ENCODE data around the gene VGF.
"Not testable (repeated sequence)": the region's sequence is repeated elsewhere in the genome, so short reads cannot be mapped to it uniquely, and the experiment has no call there.

VGF gene

DNA sequence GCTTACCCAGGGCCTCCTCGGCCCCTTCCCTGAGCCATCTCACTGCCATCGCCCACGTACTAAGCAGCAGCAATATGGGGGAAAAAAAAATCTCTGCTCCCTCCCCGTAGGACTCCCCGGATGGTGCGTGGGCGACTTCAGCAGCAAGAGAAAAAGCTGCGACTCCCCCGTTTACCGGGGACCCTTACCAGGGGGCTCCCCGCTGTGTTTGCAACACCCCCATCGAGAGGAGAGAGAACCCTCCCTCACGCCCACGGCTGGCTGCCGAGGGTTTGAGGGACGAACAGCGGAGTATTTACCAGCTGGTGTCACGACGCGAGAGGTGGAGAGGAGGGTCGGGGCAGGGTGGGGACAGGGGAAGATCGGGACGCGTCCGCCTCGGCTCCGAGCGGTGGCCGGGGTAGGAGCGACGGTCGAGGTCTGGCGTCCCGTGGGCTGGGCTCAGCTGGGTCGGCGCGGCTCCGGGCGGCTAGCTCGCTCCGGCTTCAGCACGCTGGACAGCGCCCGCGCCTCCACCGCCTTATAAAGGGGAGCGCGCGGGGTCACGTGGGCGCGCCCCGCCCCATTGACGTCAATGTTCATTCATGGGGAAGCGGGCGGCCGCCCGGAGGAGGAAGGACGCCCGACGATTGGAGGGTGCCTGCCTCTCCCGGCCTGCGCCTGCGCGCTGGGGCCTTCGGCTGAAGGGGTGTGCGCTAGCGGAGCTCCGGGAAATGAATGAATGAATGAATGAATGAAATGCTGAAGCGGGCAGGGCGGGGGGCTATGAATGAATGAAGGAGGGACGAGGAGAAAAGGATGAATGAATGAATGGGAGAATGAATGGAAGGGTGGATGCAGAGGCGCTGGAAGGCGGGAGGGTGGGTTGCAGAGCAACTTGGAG, at the start of gene VGF:
VGF (minus strand) TSS at position 495 of the 883 bp plus-strand sequence. CDS start 726 bp downstream, outside the sequence.
- DNase-seq (ENCODE audit: low spot score): peak; percentile 98

DNA sequence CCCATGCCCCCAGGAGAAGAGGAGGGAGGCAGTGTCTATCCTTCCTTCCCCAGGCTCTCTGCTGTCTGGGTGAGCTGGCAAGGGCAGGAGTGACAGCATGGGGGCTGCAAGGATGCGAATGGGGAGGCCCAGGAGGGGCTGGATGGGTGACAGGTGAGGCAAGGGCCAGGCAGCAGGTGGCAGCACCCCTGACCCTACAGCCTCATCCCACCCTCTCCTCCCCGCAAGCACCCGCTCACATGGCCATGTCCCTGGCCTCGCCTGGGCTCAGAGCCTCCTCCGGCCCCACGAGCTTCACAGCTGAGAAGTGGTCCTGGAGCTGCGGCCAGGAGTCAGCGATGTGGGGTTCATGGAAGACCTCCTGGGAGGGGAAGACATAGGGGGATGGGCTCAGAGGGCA, 46.6 kb upstream of the VGF start:
- no peak for DNase-seq (ENCODE audit: low spot score)

DNA sequence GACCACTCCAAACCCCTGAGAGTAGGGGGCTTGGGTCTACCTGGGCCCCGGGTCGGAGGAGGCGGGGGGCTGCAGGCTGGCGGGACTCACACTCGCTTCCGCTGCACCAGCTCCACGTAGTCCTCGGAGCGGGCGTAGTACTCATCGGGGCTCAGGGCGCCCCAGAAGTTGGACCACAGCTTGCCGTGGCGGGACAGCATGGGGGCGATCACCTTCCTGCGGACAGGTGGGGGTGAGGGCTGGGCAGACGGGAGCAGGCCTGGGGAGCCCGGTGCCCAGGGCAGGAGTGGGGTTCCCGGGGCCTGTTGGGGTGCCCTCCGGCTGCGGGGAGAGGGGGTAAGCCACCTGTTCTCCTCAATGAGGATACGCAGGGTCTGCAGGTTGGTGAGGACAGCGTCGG, 46.1 kb upstream of the VGF start:
- no peak for DNase-seq (ENCODE audit: low spot score)

DNA sequence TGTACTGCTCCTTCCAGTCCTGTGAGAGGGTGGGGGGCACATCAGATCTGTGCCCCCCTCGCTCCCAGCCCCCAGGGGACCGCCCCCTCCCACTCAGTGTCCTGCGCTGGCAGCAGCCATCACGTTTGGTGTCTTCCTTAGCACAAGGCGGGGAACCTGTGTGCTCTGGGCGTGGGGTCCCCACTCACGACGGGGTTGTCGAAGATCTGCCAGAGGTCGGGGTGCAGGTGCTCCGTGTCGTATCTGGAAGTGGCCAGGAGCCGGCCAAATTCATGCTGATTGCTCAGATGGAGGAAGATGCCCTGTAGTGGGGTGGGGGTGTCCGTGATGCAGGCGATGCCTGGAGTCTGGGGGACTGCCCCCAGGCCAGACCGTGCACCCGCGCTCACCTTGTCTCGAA, 44.8 kb upstream of the VGF start:
- no peak for DNase-seq (ENCODE audit: low spot score)

DNA sequence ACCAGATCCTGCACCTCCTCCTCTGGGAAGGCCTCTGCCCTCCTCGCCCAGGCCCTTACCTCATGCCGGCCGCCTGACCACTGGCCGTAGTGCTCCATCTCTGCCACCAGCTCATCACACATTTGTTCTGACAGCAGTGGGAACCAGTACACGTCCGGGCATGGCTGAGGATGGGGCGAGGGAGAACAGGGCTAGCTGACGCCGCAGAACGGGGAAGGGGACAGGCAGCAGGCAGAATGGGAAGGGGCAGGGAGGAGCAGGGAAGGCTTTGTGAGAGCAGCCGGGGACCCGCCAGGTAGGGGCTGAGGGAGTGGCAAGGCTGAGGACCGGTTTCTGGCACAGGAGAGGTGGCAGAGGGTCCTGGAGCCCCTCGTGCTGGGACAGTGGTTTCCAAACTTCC, 43.4 kb upstream of the VGF start:
- DNase-seq (ENCODE audit: low spot score): no peak

DNA sequence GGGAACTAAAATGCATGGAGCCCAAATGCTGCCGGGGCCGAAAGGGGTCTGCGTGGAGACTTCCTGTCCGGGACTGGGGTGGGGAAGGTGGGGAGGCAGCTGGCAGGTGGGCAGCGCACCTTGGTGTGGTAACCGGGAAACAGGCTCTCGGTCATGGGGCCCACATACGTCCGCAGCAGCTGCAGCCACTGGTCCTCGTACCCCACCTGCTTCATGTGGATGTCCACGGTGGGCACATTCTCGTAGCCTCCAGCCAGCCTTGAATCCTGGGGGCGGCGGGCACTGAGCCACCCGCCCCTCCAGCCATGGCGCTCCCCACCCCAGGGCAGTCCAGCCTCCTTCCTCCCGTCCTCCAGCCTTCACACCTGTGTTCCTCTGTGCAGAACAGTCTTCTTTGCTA, 42.1 kb upstream of the VGF start:
- DNase-seq (ENCODE audit: low spot score): no peak

DNA sequence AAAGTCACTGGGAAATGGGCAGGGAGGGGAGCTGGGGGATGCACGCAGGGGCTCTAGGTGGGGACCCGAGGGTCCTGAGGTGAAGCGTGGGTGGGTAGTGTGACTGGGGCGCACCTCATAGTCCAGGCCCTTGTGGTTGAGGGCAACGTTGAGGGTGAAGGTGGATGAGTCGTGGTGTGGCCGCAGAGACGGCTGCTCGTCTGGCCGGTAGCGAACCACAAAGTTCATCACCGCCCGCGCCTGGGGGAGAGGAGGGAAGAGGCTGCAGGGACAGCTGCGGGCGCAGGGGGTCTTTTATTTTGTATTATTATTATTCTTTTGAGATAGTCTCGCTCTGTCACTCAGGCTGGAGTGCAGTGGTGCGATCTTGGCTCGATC, 41.3 kb upstream of the VGF start:
- no peak for DNase-seq (ENCODE audit: low spot score)

DNA sequence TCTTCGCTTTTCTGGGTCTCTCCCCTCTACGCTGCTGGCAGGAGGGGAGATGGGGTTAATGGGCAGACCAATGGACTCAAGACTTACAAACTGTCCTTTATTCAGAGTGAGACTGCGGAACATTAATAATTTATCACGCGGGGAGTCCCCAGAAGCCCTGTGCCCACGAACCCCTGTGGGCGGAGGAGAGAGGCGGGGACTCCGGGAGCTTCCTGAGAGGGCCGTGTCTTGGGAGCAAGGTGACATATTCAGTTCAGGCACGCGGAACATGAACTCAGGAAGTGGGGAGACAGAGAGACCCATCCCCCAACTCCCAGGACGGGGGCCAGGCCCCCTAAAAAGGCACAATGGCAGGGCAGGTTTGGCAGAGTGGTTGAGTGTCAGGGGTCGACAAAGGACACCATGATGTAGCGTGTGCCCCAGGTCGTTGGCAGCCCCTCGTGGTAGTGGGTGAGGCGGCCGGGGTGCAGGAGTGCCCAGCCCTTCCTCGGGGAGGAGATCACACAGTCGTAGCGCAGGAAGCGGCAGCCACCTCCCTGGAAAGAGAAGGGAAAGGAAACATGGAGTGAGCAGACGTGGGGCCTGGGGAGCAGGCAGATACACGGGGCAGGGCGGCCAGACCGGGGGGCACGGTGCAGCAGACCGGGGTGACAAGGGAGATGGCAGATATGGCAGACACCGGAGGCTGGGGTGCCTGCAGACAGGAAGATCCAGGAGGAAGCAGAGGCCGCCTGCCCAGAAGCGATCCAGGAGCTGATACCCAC, 40.7 kb upstream of the VGF start:
- DNase-seq (ENCODE audit: low spot score): no peak

DNA sequence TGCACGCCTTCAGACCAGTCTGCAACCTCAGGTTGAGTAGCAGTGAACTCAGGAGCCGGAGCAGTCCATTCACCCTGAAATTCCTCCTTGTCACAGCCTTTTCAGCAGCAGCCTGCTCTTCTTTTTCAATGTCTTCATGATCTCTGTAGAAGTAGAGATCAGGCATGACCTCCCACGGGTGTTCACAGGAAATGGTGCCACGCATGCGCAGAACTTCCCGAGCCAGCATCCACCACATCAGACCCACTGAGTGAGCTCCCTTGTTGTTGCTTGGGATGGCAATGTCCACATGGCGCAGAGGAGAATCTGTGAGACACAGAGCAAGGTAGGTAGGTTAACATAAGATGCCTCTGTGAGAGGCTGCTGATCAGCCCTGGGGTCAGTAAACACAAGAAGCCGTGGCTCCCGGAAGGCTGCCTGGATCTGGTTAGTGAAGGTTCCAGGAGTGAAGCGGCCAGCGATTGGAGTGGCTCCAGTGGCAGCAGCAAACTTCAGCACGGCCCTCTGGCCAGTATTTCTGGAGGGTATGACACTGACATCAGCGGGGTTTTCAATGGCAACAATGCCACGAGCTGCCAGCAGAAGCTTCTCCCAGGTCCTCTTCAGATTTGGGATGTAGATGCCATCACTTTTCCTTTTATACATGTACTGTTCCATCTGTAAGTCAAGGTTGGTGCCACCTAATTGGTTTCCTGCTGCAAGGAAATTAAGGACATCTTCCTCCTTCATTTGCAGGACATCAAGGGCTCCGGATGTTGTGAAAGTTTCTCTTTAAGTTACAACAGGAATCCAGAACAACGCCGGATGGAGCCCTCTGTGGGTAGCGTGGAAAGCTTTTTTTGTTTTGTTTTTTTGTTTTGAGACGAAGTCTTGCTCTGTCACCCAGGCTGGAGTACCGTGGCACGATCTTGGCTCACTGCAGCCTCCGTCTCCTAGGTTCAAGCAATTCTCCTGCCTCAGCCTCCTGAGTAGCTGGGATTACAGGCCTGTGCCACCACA, 38.7 kb upstream of the VGF start:
- not testable (repeated sequence) for DNase-seq (ENCODE audit: low spot score)

DNA sequence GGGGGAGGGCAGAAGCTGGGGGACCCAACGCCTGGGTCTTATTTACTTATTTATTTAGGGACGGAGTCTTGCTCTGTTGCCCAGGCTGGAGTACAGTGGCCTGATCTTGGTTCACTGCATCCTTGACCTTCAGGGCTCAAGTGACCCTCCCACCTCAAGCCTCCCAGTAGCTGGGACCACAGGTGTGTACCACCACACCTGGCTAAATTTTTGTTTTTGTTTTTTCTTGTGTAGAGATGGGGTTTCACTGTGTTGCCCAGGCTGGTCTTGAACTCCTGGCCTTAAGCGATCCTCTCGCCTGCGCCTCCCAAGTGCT, 37.2 kb upstream of the VGF start:
- no peak for DNase-seq (ENCODE audit: low spot score)

DNA sequence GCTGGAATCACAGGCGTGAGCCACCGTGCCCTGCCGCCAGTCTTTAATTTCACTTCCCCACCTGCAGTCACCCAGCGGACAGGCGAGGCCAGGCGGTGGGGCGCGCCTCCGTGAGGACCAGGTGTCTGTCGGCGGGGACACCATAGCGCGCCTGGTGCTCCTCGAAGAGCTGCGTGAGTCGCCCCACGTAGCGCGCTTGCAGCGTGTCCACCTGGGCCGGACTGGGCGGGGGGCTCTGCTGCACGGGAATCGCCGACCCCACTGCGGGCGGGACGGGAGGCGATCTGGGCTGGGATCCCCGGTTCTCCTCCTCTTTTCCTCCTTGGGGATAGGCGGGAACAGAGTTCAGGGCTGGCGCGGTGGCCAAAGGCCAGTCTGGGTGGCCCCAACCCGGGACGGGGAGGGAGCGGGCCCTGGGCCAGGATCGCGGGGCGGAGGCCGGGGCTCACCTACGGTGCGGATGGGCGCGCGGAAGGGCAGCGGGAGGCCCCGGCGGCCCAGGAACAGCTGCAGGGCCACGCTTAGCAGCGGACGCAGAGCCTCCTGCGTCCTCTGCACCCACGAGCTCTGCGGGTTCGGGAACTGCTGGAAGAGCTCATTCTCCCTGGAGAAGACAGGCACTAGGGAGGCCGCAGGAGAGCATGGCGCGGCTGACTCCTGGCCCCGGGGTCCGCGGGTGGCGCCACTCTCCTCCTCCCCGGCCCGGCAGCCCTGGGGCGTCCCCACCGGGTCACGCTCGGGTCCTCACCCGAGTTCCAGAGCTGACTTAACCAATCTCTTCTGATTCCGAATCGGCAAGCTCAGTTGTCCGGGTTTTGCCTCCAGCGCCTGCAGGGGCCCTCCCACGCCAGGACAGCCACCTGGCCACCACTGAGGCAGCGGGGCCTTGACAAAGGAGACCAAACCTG, 36.6 kb upstream of the VGF start:
- DNase-seq (ENCODE audit: low spot score): no peak

DNA sequence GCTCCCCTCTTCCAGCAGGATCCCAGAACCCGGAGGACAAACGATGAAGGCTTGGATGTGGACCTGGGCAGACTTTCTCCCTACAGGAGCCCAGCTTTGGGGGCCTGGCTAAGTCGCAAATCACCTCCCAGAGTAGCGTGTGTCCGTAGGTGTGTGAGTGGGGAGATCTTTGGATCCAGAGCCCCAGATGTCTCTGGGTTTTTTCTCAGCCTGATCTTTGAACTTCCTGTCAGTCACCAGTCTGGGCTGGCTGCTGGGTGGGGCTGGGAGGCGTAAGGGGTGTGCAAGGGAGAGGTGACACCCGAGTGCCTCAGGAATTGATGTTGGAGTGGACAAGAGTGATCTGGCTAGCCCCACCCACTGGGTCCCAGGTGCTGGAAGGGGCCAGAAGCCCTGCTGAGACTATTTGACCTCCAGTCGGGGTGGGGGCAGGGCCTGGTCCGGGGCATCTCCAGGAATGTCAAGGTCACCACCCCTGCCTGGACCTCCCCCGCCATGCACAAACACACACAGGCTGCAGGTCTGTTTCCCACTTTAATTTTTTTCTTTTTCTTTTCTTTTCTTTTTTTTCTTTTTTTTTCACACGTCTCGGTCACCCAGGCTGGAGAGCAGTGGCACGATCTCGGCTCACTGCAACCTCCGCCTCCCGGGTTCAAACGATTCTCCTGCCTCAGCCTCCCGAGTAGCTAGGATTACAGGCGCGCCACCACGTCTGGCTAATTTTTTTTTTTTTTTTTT, 35.7 kb upstream of the VGF start, which contains the start of gene MOGAT3:
MOGAT3 (minus strand) TSS at position 175 of the 738 bp plus-strand sequence. CDS start 182 bp downstream, outside the sequence.
- DNase-seq (ENCODE audit: low spot score): peak; percentile 98

DNA sequence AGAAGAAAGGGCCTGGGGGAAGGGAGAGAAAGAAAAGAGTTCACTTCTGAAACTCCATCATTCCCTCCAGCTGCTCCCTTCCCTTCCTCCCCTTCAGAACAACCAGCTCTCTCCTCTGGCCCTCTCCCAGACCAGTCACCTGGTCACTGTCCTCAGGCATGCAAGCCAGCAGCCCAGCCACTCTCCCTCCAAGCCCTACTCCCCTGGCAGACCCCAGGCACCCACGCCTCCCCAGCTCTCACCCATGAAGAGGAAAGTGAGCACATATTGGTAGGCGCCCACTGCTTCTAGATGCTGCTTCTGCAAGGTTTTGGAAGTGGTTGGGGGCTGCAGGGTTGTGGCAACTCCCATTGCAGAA, 35.1 kb upstream of the VGF start:
- no peak for DNase-seq (ENCODE audit: low spot score)

DNA sequence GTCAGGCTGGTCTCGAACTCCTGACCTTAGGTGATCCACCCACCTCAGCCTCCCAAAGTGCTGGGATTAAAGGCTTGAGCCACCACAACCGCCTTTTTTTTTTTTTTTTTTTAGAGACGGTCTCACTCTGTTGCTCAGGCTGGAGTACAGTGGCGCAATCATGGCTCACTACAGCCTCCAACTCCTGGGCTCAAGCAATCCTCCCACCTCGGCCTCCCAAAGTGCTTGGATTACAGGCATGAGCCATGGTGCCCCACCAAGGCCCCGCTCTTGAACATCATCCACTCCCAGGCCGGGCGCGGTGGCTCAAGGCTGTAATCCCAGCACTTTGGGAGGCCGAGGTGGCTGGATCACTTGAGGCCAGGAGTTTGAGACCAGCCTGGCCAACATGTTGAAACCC, 34.2 kb upstream of the VGF start:
- not testable (repeated sequence) for DNase-seq (ENCODE audit: low spot score)

DNA sequence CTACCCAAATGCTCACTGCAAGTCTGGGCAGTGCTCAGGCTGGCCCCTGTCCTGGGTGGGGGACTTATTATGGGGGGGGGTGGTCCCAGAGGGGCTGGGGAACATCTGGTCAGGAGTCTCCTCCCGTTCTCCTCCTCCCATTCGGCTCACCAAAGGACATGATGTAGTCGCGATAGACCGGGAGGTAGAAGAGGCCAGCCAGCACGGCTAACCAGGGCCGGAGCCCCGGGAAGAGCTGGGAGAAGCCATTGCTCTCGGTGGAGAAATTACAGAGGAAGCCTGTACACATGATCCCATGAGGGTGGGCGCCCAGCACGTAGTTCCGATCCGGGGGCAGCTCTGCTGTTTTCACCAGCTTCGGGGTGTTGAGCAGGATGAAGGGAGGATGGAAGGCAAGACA, 33.1 kb upstream of the VGF start:
- DNase-seq (ENCODE audit: low spot score): no peak

DNA sequence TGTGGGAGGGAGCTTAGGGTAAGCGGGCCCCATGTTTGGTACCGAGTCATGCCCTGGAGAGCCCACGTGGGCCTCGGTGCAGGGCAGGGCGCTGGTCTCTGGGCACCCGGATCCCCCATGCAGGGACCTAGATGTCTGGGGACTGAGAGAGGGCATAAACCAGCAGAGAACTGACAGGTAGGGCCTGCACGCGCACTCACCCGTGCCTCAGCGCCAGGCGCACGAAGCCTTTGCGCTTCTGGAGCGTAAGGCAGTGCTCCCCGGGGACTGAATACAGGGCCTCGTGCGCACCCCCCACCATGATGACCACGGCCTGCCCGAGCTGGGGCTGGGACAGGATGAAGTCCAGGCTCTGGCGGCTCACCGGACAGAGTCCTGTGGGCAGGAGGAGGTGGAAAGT, 32.6 kb upstream of the VGF start:
- DNase-seq (ENCODE audit: low spot score): no peak

DNA sequence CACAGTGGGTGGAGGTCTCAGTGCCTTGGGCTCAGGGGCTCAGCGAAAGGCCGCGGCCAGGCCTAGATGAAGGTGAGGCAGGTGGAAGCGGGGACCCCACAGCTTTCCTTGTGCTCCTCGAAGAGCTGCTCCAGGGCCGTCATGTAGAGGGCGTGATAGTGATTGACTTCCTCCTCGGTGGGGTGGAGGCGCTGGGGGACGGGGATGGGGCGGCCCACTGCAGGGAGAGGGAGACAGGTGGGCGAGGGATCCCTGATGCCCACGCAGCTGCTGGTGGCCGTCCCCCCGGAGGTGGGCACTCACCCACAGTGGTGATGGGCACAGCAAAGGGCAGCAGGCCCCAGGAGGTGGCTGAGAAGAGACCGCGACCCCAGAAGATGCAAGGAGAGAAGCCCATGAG, 30.5 kb upstream of the VGF start:
- DNase-seq (ENCODE audit: low spot score): no peak

DNA sequence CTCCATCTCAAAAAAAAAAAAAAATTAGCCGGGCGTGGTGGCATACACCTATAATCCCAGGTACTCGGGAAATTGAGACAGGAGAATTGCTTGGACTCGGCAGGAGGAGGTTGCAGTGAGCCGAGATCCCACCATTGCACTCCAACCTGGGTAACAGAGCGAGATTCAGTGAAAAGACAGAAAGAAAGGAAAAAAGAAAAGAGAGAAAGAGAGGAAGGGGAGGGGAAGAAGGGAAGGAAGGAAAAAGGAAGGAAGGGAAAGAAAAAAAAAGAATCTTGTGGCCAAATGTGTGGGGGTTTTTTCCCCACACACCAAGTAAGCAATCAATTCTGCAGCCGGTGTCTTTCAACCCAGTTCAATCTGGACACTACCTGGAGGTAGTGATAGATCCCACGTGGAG, 23.7 kb upstream of the VGF start:
- no peak for DNase-seq (ENCODE audit: low spot score)

DNA sequence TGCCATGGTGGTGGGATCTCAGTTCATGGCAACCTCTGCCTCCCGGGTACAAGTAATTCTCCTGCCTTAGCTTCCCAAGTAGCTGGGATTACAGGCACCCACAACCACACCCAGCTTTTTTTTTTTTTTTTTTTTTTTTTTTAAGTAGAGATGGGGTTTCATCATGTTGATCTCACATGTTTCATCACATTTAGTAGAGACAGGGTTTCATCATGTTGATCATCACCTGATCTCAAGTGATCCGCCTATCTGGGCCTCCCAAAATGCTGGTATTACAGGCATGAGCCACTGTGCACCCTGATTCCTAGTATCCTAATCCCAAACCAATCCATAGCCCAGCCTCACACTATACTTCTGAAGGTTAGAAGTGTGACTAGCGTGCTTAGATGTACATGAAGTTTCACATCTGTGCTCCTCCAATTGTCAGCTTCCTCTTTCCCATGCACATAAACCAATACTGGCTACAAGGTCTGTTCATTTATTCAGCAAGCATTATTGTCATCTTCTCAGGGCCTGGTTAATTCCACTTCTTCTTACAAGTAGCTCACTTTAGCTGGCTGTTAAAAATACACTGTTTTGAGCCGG, 21.6 kb upstream of the VGF start:
- no peak for DNase-seq (ENCODE audit: low spot score)

DNA sequence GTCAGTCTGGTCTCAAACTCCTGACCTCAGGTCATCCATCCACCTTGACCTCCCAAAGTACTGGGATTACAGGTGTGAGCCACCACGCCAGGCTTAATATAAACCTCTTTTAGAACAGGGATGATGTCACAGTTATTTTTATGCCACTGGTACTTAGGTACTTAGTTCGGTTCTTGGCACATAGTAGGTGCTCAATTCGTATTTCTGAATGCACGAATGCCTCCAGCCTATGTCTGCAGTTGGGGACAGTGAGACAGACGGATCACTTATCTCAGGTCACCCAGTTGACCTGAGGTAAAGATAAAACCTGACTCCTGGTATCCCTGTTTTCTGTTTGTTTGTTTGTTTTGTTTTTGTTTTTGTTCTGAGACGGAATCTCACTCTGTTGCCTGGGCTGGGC, 20.8 kb upstream of the VGF start:
- no peak for DNase-seq (ENCODE audit: low spot score)

All from HuH-7 (cell line).